Testis (tissue), 2 donors: Measurements from ENCODE around the gene GORAB.

Source experiments
- POLR2A ChIP-seq: fragments of 450-650 bp; IDR thresholded peaks from one replicate; pipeline ENCODE4 v1.6.1; 2017; ENCODE audit warnings: antibody characterized with exemption, mild to moderate bottlenecking, moderate library complexity
- TF ChIP-seq, protein P1 (sequence below), 3 experiments: fragments of 450-650 bp in 2 of 3; fragments of 200-600 bp in 1 of 3; sonication (generic) in 1 of 3; IDR thresholded peaks; one replicate each; pipeline ENCODE4 v1.5.1; 2016 to 2019; ENCODE audit warnings: antibody characterized with exemption in 3 of 3, mild to moderate bottlenecking in 2 of 3, moderate library complexity in 1 of 3

DNA sequence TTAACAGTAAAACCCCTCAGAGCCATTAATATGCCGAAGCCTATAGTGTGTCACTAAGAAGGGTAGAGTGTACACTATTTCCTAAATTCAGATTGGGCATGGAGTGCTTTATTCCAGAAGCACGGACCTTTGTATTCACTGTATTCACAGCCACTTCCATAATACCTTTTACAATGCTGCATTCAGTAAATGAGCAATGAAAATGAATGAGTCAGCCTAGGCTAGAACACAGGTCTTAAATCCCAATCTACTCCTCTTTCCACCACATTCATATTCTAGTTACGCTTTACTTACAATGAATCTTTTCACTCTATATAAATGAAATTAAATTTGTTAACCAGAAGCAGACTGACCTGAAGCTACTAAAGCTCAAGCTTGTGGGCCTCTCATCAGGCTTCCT lies 13.0 kb upstream of the GORAB start:
- TF ChIP-seq, protein P1, sequence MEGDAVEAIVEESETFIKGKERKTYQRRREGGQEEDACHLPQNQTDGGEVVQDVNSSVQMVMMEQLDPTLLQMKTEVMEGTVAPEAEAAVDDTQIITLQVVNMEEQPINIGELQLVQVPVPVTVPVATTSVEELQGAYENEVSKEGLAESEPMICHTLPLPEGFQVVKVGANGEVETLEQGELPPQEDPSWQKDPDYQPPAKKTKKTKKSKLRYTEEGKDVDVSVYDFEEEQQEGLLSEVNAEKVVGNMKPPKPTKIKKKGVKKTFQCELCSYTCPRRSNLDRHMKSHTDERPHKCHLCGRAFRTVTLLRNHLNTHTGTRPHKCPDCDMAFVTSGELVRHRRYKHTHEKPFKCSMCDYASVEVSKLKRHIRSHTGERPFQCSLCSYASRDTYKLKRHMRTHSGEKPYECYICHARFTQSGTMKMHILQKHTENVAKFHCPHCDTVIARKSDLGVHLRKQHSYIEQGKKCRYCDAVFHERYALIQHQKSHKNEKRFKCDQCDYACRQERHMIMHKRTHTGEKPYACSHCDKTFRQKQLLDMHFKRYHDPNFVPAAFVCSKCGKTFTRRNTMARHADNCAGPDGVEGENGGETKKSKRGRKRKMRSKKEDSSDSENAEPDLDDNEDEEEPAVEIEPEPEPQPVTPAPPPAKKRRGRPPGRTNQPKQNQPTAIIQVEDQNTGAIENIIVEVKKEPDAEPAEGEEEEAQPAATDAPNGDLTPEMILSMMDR (IDR thresholded peaks at IDR 0.05), result no peak
- TF ChIP-seq POLR2A, result no peak
